K562 (cell line): Measurements from ENCODE around the gene DCAF4. TPM values are rescaled to one million over a fixed set of nuclear protein-coding genes. Genes with fewer than 3 reads are reported as not detected.

Experiments
- ATAC-seq: fragments of 200-7000 bp; cut with Tn5 transposase; 3 replicates; pipeline ENCODE4 v1.9.1; 2020; ENCODE audit warnings: moderate library complexity
- BruUV-seq: library from RNA; stranded (reverse); fragments of 400-500 nt; replicated peaks from 2 replicates; lab custom pipeline; 2021; lab: Mats Ljungman, UMichigan
- CTCF ChIA-PET: fragments of 300-600 bp; formaldehyde crosslinking; extraction: SDS; loops from one replicate; lab custom pipeline; 2021; ENCODE audit warnings: low intra/inter-chr PET ratio; lab: Yijun Ruan, JAX
- POLR2A ChIA-PET: fragments of 300-600, 350-650 bp; sonication (Branson Sonifier 250); formaldehyde crosslinking; extraction: SDS; loops from one replicate; lab custom pipeline; 2021; ENCODE audit warnings: antibody characterized with exemption, inconsistent platforms; lab: Yijun Ruan, JAX
- DNase-seq, 4 experiments: peaks; one replicate each; pipeline versions ENCODE4 v3.0.0 to v3.0.0-alpha.2; 2011 to 2018; ENCODE audit warnings: low spot score in 3 of 4, mixed read lengths in 3 of 4; ENCODE audit errors: extremely low read depth in 1 of 4
- FAIRE-seq: peaks from 2 replicates; lab custom pipeline; 2011; peaks lifted over from hg19 to GRCh38; lab: Jason Lieb, UNC
- H2AFZ ChIP-seq: 2 replicates; pipeline ENCODE4 v1.6.0; 2011; ENCODE audit warnings: low read depth, low read length, control low read depth, inconsistent platforms
- H3K27ac ChIP-seq: fragments of 200-600 bp; 3 replicates; pipeline ENCODE4 v1.8.0; 2011; ENCODE audit warnings: low read depth, mild to moderate bottlenecking, control low read depth, inconsistent platforms, low read length, moderate library complexity, mixed read lengths; ENCODE audit errors: extremely low read depth
- H3K27me3 ChIP-seq, 2 experiments: fragments of 300-600 bp in 1 of 2; 2 replicates in 1 of 2; 3 replicates in 1 of 2; pipeline versions ENCODE4 v1.6.0 to v1.8.0; 2011; ENCODE audit warnings: inconsistent platforms in 2 of 2, low read length in 2 of 2, mild to moderate bottlenecking in 1 of 2, mixed read lengths in 1 of 2, moderate library complexity in 1 of 2; ENCODE audit not compliant: control insufficient read depth in 2 of 2, insufficient read depth in 2 of 2
- H3K36me3 ChIP-seq: fragments of 300-600 bp; 3 replicates; pipeline ENCODE4 v1.8.0; 2011; ENCODE audit warnings: mild to moderate bottlenecking, low read length, inconsistent platforms; ENCODE audit not compliant: control insufficient read depth, insufficient read depth
- H3K4me1 ChIP-seq, 2 experiments: fragments of 200-600 bp in 1 of 2; replicated peaks in 1 of 2; 2 replicates in 1 of 2; 3 replicates in 1 of 2; pipeline versions ENCODE4 v1.5.1 to v1.8.0; 2011; ENCODE audit warnings: inconsistent platforms in 2 of 2, low read length in 2 of 2, mild to moderate bottlenecking in 1 of 2, mixed read lengths in 1 of 2, moderate library complexity in 1 of 2; ENCODE audit not compliant: control insufficient read depth in 2 of 2, insufficient read depth in 2 of 2
- H3K4me2 ChIP-seq: 2 replicates; pipeline ENCODE4 v1.6.1; 2011; ENCODE audit warnings: low read length, control low read depth, inconsistent platforms, mixed read lengths; ENCODE audit not compliant: insufficient read depth
- H3K4me3 ChIP-seq: fragments of 200-600 bp; sonication (generic), shearing (Covaris generic); 2 replicates; pipeline ENCODE4 v1.5.1; 2016; ENCODE audit warnings: control low read depth, inconsistent platforms
- H3K79me2 ChIP-seq: fragments of 200-600 bp; 3 replicates; pipeline ENCODE4 v1.8.0; 2011; ENCODE audit warnings: low read length, inconsistent platforms; ENCODE audit not compliant: control insufficient read depth, insufficient read depth
- H3K9ac ChIP-seq, 2 experiments: 2 replicates each; pipeline versions ENCODE4 v1.6.0 to v1.6.1; 2011; ENCODE audit warnings: low read depth in 2 of 2, low read length in 2 of 2, control low read depth in 1 of 2, inconsistent platforms in 1 of 2, mild to moderate bottlenecking in 1 of 2, mixed read lengths in 1 of 2; ENCODE audit not compliant: insufficient read depth in 1 of 2
- H3K9me1 ChIP-seq: one replicate; pipeline ENCODE4 v1.6.0; 2011; ENCODE audit warnings: inconsistent platforms, mild to moderate bottlenecking, low read length, moderate library complexity; ENCODE audit not compliant: control insufficient read depth, insufficient read depth
- H3K9me3 ChIP-seq: replicated peaks from 2 replicates; pipeline ENCODE4 v1.5.1; 2011; ENCODE audit warnings: low read depth, low read length, inconsistent platforms; ENCODE audit not compliant: control insufficient read depth, insufficient read depth
- H4K20me1 ChIP-seq: replicated peaks from 2 replicates; pipeline ENCODE4 v1.6.1; 2011; ENCODE audit warnings: low read length, inconsistent platforms, mixed read lengths; ENCODE audit not compliant: control insufficient read depth, insufficient read depth
- COPS2 ChIP-seq: fragments of 450-650 bp; conservative IDR thresholded peaks from 2 replicates; pipeline ENCODE4 v1.6.1; 2016; ENCODE audit warnings: mild to moderate bottlenecking, moderate library complexity
- CTCF ChIP-seq, 3 experiments: IDR thresholded peaks in 2 of 3; conservative IDR thresholded peaks in 1 of 3; 2 replicates each; pipeline ENCODE4 v1.5.1; 2011 to 2012; ENCODE audit warnings: low read length in 3 of 3, mild to moderate bottlenecking in 3 of 3, control low read depth in 2 of 3, improper control_type of control experiment in 1 of 3, inconsistent platforms in 1 of 3, low read depth in 1 of 3, mixed read lengths in 1 of 3, moderate library complexity in 1 of 3; ENCODE audit not compliant: insufficient read depth in 2 of 3
- LCOR ChIP-seq: sonication (generic); formaldehyde crosslinking; IDR thresholded peaks from 2 replicates; pipeline ENCODE4 v1.8.0; 2022; ENCODE audit warnings: mild to moderate bottlenecking, missing genetic modification reagents
- LEF1 ChIP-seq: fragments of 450-650 bp; IDR thresholded peaks from 2 replicates; pipeline ENCODE4 v1.6.1; 2016; ENCODE audit warnings: mild to moderate bottlenecking
- SMAD4 ChIP-seq: fragments of 250-450 bp; sonication (Bioruptor Pico); conservative IDR thresholded peaks from 2 replicates; pipeline ENCODE4 v1.8.0; 2021; ENCODE audit warnings: inconsistent platforms, mild to moderate bottlenecking, moderate library complexity
- ZNF395 ChIP-seq: fragments of 200-800 bp; sonication (Bioruptor generic); IDR thresholded peaks from 2 replicates; pipeline ENCODE4 v1.6.1; 2017; ENCODE audit warnings: missing genetic modification characterization, missing compliant biosample characterization
- WGBS: fragments of 100-300 bp; shearing (Covaris generic); methylation state at CpG from one replicate; pipeline ENCODE4 v1.1.6; 2016; ENCODE audit warnings: low coverage, mixed read lengths; ENCODE audit not compliant: insufficient coverage; ENCODE audit errors: missing lambda C conversion rate; 5-methylcytosine and 5-hydroxymethylcytosine counted together
- in situ Hi-C: fragments of 300-500 bp; cut with MboI; formaldehyde crosslinking; loops from 4 replicates; pipeline ENCODE4 v1.15.0; 2018; ENCODE audit warnings: inconsistent platforms, mixed read lengths
- intact Hi-C: fragments of 100-400 bp; cut with micrococcal nuclease; formaldehyde crosslinking; loops from 2 replicates; pipeline ENCODE4 v1.14.2; 2022
- polyA plus RNA-seq, 8 experiments: library from polyadenylated mRNA; depleted of rRNA in 4 of 8; stranded (reverse) in 5 of 8; unstranded in 3 of 8; fragments of >200 nt; fragmentation: Nextera tagmentation in 2 of 8; fragmentation: Illumina TruSeq in 1 of 8; extraction: Ambion mirVana in 2 of 8; extraction: Trizol in 1 of 8; gene quantifications; 2 replicates each; pipeline versions ENCODE4 v1.2.1 to v1.2.3, GENCODE V29; 2011 to 2014; ENCODE audit warnings: inconsistent platforms in 1 of 8, missing spikeins in 1 of 8
- total RNA-seq, 7 experiments: library from RNA; depleted of rRNA in 6 of 7; stranded (reverse); fragments of >200 nt in 6 of 7; fragmentation: Illumina TruSeq in 2 of 7; extraction: Trizol in 2 of 7; gene quantifications; 2 replicates each; pipeline versions ENCODE4 v1.2.1 to v1.2.3, GENCODE V29; 2011 to 2021; ENCODE audit warnings: low replicate concordance in 1 of 7

DCAF4 gene
- total and polyA plus RNA-seq, 9 of the 15 experiments (the other 6 are each of a cell fraction or from before 2014, with no cell fraction given) = 2.7 to 49.2 (median 22.9) TPM

- intact Hi-C loops = no loop called here
- BruUV-seq = no TSS peak
- Histone ChIP-seq H2AFZ (no peak overlapping the region), H3K4me2 (no peak overlapping the region), H3K9me3 (no peaks in the 10 kb centered on the region), H3K9me1 (no peaks in the 10 kb centered on the region), H3K27ac (no peak overlapping the region), H3K27me3 (no peaks in the 10 kb centered on the region), H3K9ac (no peak overlapping the region; a peak in 1 of 4 replicates), H3K4me1 (no peaks in the 10 kb centered on the region), H4K20me1 (no peaks in the 10 kb centered on the region), H3K36me3 (peaks cover 2% of the 10 kb centered on the region; the same call in 1 of the 3 replicates), H3K4me3 (no peak overlapping the region), H3K79me2 (no peaks in the 10 kb centered on the region)
- FAIRE-seq = no peak
- peak in 3 of 4 experiments; percentile 16 to 19 (median 19) for DNase-seq
- in situ Hi-C loops = no loop called here
- peak; percentile 53; the same call in 1 of the 3 replicates for ATAC-seq
- CTCF ChIA-PET = interaction anchor here (0.5 kb wide), 3 partner anchors 174 to 680 kb away, joined by 3 to 4 read pairs (median 3); no protein-coding TSS in a partner anchor
- TF ChIP-seq COPS2 = no peak
- TF ChIP-seq CTCF (IDR thresholded peaks at IDR 0.05 in 2 of 3, conservative IDR thresholded peaks at IDR 0.05 in 1 of 3; ENCODE audit: insufficient read depth in 2 of 3, low read depth in 1 of 3, low read length in 3 of 3) = peak in 1 of 3 experiments; percentile 31; a peak in 2 of 6 replicates
- POLR2A ChIA-PET = interaction anchor here (1.0 kb wide), 1 partner anchor 16 kb away, joined by 3 read pairs; no protein-coding TSS in a partner anchor
- 65% methylated on average over 2 of the region's 4 CpGs for WGBS
Measured at GRCh38 chr14:72975770-72976169, 49.5 kb downstream of the DCAF4 start.

DNA sequence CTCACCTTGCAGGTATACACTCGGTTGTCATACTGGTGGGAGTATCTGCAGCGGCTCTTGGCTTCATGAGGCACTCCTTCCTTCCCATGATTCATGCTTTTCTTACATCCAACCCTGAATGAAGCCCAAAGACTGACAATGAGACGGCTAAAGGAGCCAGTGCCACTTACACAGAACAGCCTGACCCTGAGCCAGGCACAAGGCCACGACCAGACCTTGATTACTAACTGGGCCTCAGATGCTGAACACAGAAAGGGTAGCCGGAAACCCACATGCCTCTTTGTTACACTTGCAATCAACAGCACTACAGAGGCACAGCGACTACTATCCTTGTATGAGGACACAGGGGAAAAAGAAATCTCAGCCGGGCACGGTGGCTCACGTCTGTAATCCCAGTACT lies 52.6 kb downstream of the DCAF4 start:
- no peaks in the 10 kb centered on the region for H3K9me3 ChIP-seq
- CTCF ChIA-PET = no interaction called here
- no peak overlapping the region for H3K4me2 ChIP-seq
- in situ Hi-C loops (no loop called here), intact Hi-C loops (no loop called here)
- POLR2A ChIA-PET = no interaction called here
- no peak for TF ChIP-seq LCOR (CRISPR knock-in tag)
- no peak for TF ChIP-seq ZNF395 (CRISPR knock-in tag)
- no peak for TF ChIP-seq SMAD4 (CRISPR knock-in tag)
- TF ChIP-seq LEF1 = no peak
- ATAC-seq (no peak), DNase-seq (no peak), FAIRE-seq (no peak)
- H3K9ac ChIP-seq = no peak overlapping the region
- H3K4me1 ChIP-seq = no peaks in the 10 kb centered on the region
- BruUV-seq = no TSS peak
- H3K27ac ChIP-seq = no peak overlapping the region
- no peak overlapping the region for H3K4me3 ChIP-seq
- no peaks in the 10 kb centered on the region for H3K9me1 ChIP-seq
- H3K79me2 ChIP-seq = no peaks in the 10 kb centered on the region
- no peaks in the 10 kb centered on the region for H4K20me1 ChIP-seq
- peaks cover 2% of the 10 kb centered on the region; the same call in 1 of the 3 replicates for H3K36me3 ChIP-seq
- 80% methylated on average over 5 of the region's 9 CpGs for WGBS
- H2AFZ ChIP-seq = no peak overlapping the region
- no peaks in the 10 kb centered on the region for H3K27me3 ChIP-seq
